ENCODE results near the gene C1QL4.
A peak's percentile ranks its signal among the peaks of the same experiment; 100 is the strongest.
"Not testable (repeated sequence)": the region's sequence is repeated elsewhere in the genome, so short reads cannot be mapped to it uniquely, and the experiment has no call there.

C1QL4 gene

GRCh38 chr12:49333778-49334177, 3.2 kb downstream of the C1QL4 start:
- not testable (repeated sequence) for H3K9me3 Mint-ChIP-seq; DNase-seq (ENCODE audit: low spot score); H3K27ac Mint-ChIP-seq; H3K4me3 Mint-ChIP-seq
- Mint-ChIP-seq H3K27me3 (ENCODE audit: low read depth) (peaks cover 57% of the 10 kb centered on the region), H3K4me1 (ENCODE audit: low read depth) (peaks cover 15% of the 10 kb centered on the region), H3K36me3 (ENCODE audit: low read depth) (peaks cover 25% of the 10 kb centered on the region)

- Mint-ChIP-seq H3K36me3 (ENCODE audit: low read depth) (peaks cover 26% of the 10 kb centered on the region), H3K4me3 (peak overlapping the region; percentile 14), H3K9me3 (no peaks in the 10 kb centered on the region), H3K27me3 (ENCODE audit: low read depth) (peaks cover 49% of the 10 kb centered on the region), H3K4me1 (ENCODE audit: low read depth) (peaks cover 15% of the 10 kb centered on the region), H3K27ac (no peak overlapping the region)
- DNase-seq (ENCODE audit: low spot score): no peak
Observed at GRCh38 chr12:49332891-49333371, 4.1 kb downstream of the C1QL4 start.

- no peaks in the 10 kb centered on the region for H3K9me3 Mint-ChIP-seq
- peaks cover 30% of the 10 kb centered on the region for H3K36me3 Mint-ChIP-seq (ENCODE audit: low read depth)
- peaks cover 12% of the 10 kb centered on the region for H3K4me1 Mint-ChIP-seq (ENCODE audit: low read depth)
- no peak overlapping the region for H3K4me3 Mint-ChIP-seq
- H3K27me3 Mint-ChIP-seq (ENCODE audit: low read depth): peaks cover 44% of the 10 kb centered on the region
- DNase-seq (ENCODE audit: low spot score): no peak
- H3K27ac Mint-ChIP-seq: no peak overlapping the region
Observed at GRCh38 chr12:49332441-49332861, 4.5 kb downstream of the C1QL4 start.

GRCh38 chr12:49331380-49332222, 5.4 kb downstream of the C1QL4 start:
- no peaks in the 10 kb centered on the region for H3K9me3 Mint-ChIP-seq
- H3K27me3 Mint-ChIP-seq (ENCODE audit: low read depth): peaks cover 36% of the 10 kb centered on the region
- peaks cover 6% of the 10 kb centered on the region for H3K4me1 Mint-ChIP-seq (ENCODE audit: low read depth)
- peaks cover 37% of the 10 kb centered on the region for H3K36me3 Mint-ChIP-seq (ENCODE audit: low read depth)
- no peak for DNase-seq (ENCODE audit: low spot score)
- no peak overlapping the region for H3K4me3 Mint-ChIP-seq
- no peak overlapping the region for H3K27ac Mint-ChIP-seq

- DNase-seq (ENCODE audit: low spot score): no peak
- no peak overlapping the region for H3K4me3 Mint-ChIP-seq
- H3K36me3 Mint-ChIP-seq (ENCODE audit: low read depth): peaks cover 43% of the 10 kb centered on the region
- H3K4me1 Mint-ChIP-seq (ENCODE audit: low read depth): peaks cover 11% of the 10 kb centered on the region
- peaks cover 34% of the 10 kb centered on the region for H3K27me3 Mint-ChIP-seq (ENCODE audit: low read depth)
- no peaks in the 10 kb centered on the region for H3K9me3 Mint-ChIP-seq
- no peak overlapping the region for H3K27ac Mint-ChIP-seq
Observed at GRCh38 chr12:49330631-49331379, 6.2 kb downstream of the C1QL4 start.

GRCh38 chr12:49330032-49330619, 6.9 kb downstream of the C1QL4 start:
- peaks cover 46% of the 10 kb centered on the region for H3K36me3 Mint-ChIP-seq (ENCODE audit: low read depth)
- no peak overlapping the region for H3K4me3 Mint-ChIP-seq

GRCh38 chr12:49328816-49329215, 8.2 kb downstream of the C1QL4 start:
- Mint-ChIP-seq H3K36me3 (ENCODE audit: low read depth) (peaks cover 49% of the 10 kb centered on the region), H3K27me3 (ENCODE audit: low read depth) (peaks cover 16% of the 10 kb centered on the region), H3K4me3 (no peak overlapping the region), H3K4me1 (ENCODE audit: low read depth) (peaks cover 12% of the 10 kb centered on the region), H3K9me3 (no peaks in the 10 kb centered on the region), H3K27ac (no peak overlapping the region)
- DNase-seq (ENCODE audit: low spot score): no peak

More at GRCh38 chr12:49330032-49330619, 6.9 kb downstream of the C1QL4 start:
- no peak overlapping the region for H3K27ac Mint-ChIP-seq
- peaks cover 27% of the 10 kb centered on the region for H3K27me3 Mint-ChIP-seq (ENCODE audit: low read depth)
- no peak for DNase-seq (ENCODE audit: low spot score)
- no peaks in the 10 kb centered on the region for H3K9me3 Mint-ChIP-seq
- peaks cover 7% of the 10 kb centered on the region for H3K4me1 Mint-ChIP-seq (ENCODE audit: low read depth)

- no peak for DNase-seq (ENCODE audit: low spot score)
- H3K27me3 Mint-ChIP-seq (ENCODE audit: low read depth): peaks cover 11% of the 10 kb centered on the region
- H3K4me1 Mint-ChIP-seq (ENCODE audit: low read depth): peaks cover 13% of the 10 kb centered on the region
- H3K4me3 Mint-ChIP-seq: no peak overlapping the region
- H3K36me3 Mint-ChIP-seq (ENCODE audit: low read depth): peaks cover 57% of the 10 kb centered on the region
- no peaks in the 10 kb centered on the region for H3K9me3 Mint-ChIP-seq
- no peak overlapping the region for H3K27ac Mint-ChIP-seq
Observed at GRCh38 chr12:49327887-49328286, 9.1 kb downstream of the C1QL4 start.

- Mint-ChIP-seq H3K27ac (no peak overlapping the region), H3K4me3 (no peak overlapping the region), H3K36me3 (ENCODE audit: low read depth) (peaks cover 57% of the 10 kb centered on the region), H3K4me1 (ENCODE audit: low read depth) (peaks cover 14% of the 10 kb centered on the region), H3K9me3 (no peaks in the 10 kb centered on the region), H3K27me3 (ENCODE audit: low read depth) (peaks cover 7% of the 10 kb centered on the region)
- no peak for DNase-seq (ENCODE audit: low spot score)
Observed at GRCh38 chr12:49327368-49327767, 9.6 kb downstream of the C1QL4 start.

- peaks cover 43% of the 10 kb centered on the region for H3K36me3 Mint-ChIP-seq (ENCODE audit: low read depth)
- no peak overlapping the region for H3K27ac Mint-ChIP-seq
- DNase-seq (ENCODE audit: low spot score): no peak
- H3K4me1 Mint-ChIP-seq (ENCODE audit: low read depth): peaks cover 21% of the 10 kb centered on the region
- no peaks in the 10 kb centered on the region for H3K9me3 Mint-ChIP-seq
- no peak overlapping the region for H3K4me3 Mint-ChIP-seq
- no peaks in the 10 kb centered on the region for H3K27me3 Mint-ChIP-seq (ENCODE audit: low read depth)
Observed at GRCh38 chr12:49325606-49326005, 11.4 kb downstream of the C1QL4 start.

GRCh38 chr12:49323524-49324097, 13.4 kb downstream of the C1QL4 start:
- Mint-ChIP-seq H3K4me3 (peak overlapping the region; percentile 99), H3K4me1 (ENCODE audit: low read depth) (peaks cover 21% of the 10 kb centered on the region), H3K27ac (peak overlapping the region; percentile 95), H3K9me3 (no peaks in the 10 kb centered on the region), H3K36me3 (ENCODE audit: low read depth) (peaks cover 32% of the 10 kb centered on the region), H3K27me3 (ENCODE audit: low read depth) (no peaks in the 10 kb centered on the region)
- DNase-seq (ENCODE audit: low spot score): no peak

GRCh38 chr12:49322708-49323523, 14.1 kb downstream of the C1QL4 start, which contains the start of gene TROAP:
TSS of gene TROAP (plus strand) at chr12:49323255. CDS start at chr12:49323609, 354 bp downstream.
- Mint-ChIP-seq H3K9me3 (no peaks in the 10 kb centered on the region), H3K4me1 (ENCODE audit: low read depth) (peaks cover 21% of the 10 kb centered on the region), H3K36me3 (ENCODE audit: low read depth) (peaks cover 31% of the 10 kb centered on the region), H3K27me3 (ENCODE audit: low read depth) (no peaks in the 10 kb centered on the region), H3K27ac (peak within 1 kb of the TSS; percentile 95), H3K4me3 (peak within 1 kb of the TSS; percentile 99)
- peak; percentile 97 for DNase-seq (ENCODE audit: low spot score)

- H3K36me3 Mint-ChIP-seq (ENCODE audit: low read depth): peaks cover 26% of the 10 kb centered on the region
- DNase-seq (ENCODE audit: low spot score): no peak
- peak overlapping the region; percentile 99 for H3K4me3 Mint-ChIP-seq
- no peaks in the 10 kb centered on the region for H3K27me3 Mint-ChIP-seq (ENCODE audit: low read depth)
- H3K4me1 Mint-ChIP-seq (ENCODE audit: low read depth): peaks cover 21% of the 10 kb centered on the region
- no peaks in the 10 kb centered on the region for H3K9me3 Mint-ChIP-seq
- peak overlapping the region; percentile 95 for H3K27ac Mint-ChIP-seq
Observed at GRCh38 chr12:49322367-49322707, 14.7 kb downstream of the C1QL4 start.

Measured in T-helper 2 cell treated with Interferon-gamma antibody and Interleukin-4, amounts not matched to agents 5 μg/mL and 100 μg/mL, for 36 hours (primary cell).